Right atrium auricular region (tissue), 2 donors: ENCODE measurements around the gene TNNC1. TPM values are rescaled to one million over a fixed set of nuclear protein-coding genes. Genes with fewer than 3 reads are reported as not detected.

ENCODE experiments used
- DNase-seq: peaks from one replicate; pipeline ENCODE4 v3.0.0-alpha.2; 2019; ENCODE audit warnings: low spot score
- H3K27ac ChIP-seq, 2 donors: fragments of 200-600 bp; sonication (generic); 1 replicate in 1 of 2; 2 replicates in 1 of 2; pipeline ENCODE4 v1.5.1; 2016 to 2019
- H3K27me3 ChIP-seq, 2 donors: fragments of 200-600 bp; sonication (generic); one replicate each; pipeline versions ENCODE4 v1.5.1 to v1.6.0; 2017 to 2019
- H3K36me3 ChIP-seq: fragments of 200-600 bp; sonication (generic); one replicate; pipeline ENCODE4 v1.5.1; 2016
- H3K4me1 ChIP-seq, 2 donors: fragments of 200-600 bp; sonication (generic); one replicate each; pipeline versions ENCODE4 v1.5.1 to v1.6.0; 2017 to 2019
- H3K4me3 ChIP-seq, 2 donors: fragments of 200-600 bp; sonication (generic); 1 replicate in 1 of 2; 2 replicates in 1 of 2; pipeline ENCODE4 v1.5.1; 2017 to 2019; ENCODE audit warnings: mild to moderate bottlenecking in 1 of 2, moderate library complexity in 1 of 2
- H3K9me3 ChIP-seq, 2 donors: fragments of 200-600 bp; sonication (generic); one replicate each; pipeline ENCODE4 v1.5.1; 2019
- total RNA-seq, 2 donors: library from RNA; depleted of rRNA; stranded (reverse); fragments of >200 nt; gene quantifications; one replicate each; pipeline ENCODE4 v1.1.0, GENCODE V29; 2016
- TF ChIP-seq, protein P1 (sequence below), 2 donors: fragments of 200-600 bp; sonication (generic); IDR thresholded peaks; one replicate each; pipeline ENCODE4 v1.5.1; 2019; ENCODE audit warnings: antibody characterized with exemption in 2 of 2

TNNC1 gene
- total RNA-seq, 2 donors from 2014 or later, result 4,697 to 8,249 TPM

GRCh38 chr3:52432225-52432624 lies 21.6 kb downstream of the TNNC1 start:
- H3K4me1 ChIP-seq, result peaks cover 0 to 74% of the 10 kb centered on the region in 2 donors
- DNase-seq, result no peak
- no peaks in the 10 kb centered on the region for H3K36me3 ChIP-seq
- TF ChIP-seq, protein P1, sequence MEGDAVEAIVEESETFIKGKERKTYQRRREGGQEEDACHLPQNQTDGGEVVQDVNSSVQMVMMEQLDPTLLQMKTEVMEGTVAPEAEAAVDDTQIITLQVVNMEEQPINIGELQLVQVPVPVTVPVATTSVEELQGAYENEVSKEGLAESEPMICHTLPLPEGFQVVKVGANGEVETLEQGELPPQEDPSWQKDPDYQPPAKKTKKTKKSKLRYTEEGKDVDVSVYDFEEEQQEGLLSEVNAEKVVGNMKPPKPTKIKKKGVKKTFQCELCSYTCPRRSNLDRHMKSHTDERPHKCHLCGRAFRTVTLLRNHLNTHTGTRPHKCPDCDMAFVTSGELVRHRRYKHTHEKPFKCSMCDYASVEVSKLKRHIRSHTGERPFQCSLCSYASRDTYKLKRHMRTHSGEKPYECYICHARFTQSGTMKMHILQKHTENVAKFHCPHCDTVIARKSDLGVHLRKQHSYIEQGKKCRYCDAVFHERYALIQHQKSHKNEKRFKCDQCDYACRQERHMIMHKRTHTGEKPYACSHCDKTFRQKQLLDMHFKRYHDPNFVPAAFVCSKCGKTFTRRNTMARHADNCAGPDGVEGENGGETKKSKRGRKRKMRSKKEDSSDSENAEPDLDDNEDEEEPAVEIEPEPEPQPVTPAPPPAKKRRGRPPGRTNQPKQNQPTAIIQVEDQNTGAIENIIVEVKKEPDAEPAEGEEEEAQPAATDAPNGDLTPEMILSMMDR (IDR thresholded peaks at IDR 0.05), result no peak
- no peak overlapping the region for H3K4me3 ChIP-seq
- no peaks in the 10 kb centered on the region for H3K27me3 ChIP-seq
- no peaks in the 10 kb centered on the region for H3K9me3 ChIP-seq
- H3K27ac ChIP-seq, result peak overlapping the region; percentile 36 to 38

DNA sequence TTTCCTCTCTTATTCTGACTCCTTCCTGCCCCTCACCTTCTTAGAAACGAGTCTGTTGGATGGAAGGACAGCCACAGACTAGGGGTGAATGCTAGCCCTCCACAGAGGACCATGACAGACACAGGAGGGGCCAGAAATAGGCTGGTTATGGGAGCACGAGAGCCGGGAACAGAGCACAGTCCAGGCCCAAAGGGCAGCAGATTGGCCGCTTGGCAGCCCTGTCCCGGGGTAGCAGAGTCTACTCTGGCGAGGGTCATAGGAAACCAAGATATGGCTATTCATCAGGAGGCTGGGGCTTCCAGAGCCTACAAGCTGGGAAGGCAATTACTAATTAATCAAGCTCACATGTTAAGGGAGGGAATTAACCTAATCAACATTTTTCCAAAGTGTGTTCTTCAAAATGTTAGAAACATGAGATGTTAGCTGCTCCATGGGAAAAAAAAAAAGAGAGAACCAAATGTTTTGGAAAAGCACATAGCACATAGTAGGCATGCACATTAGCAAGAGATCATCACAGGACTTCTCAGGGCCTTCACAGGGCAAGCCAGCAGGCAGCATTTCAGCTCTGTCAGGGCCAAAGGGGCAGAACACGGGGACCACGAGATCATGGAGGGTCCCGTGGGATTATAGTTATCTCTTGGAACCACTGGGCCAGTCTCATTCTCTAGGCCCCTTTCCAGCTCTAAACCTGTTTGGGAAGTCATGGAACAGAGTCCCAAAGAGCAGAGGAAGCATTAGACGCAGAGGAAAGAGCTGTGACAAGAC lies 22.2 kb downstream of the TNNC1 start:
- Histone ChIP-seq H3K27me3 (no peaks in the 10 kb centered on the region), H3K4me1 (peaks cover 0 to 69% of the 10 kb centered on the region in 2 donors), H3K4me3 (no peak overlapping the region), H3K9me3 (no peaks in the 10 kb centered on the region), H3K27ac (peak overlapping the region; percentile 38 to 56), H3K36me3 (no peaks in the 10 kb centered on the region)
- no peak for DNase-seq
- TF ChIP-seq, protein P1 (IDR thresholded peaks at IDR 0.05), result no peak

DNA sequence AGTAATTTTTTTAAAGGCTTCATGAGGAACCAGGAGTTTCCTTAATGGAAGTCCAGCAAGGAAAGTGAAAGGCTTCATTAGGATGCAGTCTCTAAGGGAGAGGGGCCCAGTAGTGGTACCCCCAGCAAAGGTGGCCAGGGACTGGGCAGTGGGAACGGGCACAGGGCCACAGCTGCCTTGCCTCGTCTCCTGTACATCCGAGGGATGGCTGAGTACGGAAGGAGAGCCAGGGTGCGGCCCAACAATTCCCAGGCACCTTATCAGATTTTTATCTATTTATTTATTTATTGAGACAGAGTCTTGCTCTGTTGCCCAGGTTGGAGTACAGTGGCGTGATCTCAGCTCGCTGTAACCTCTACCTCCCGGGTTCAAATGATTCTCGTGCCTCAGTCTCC lies 23.4 kb downstream of the TNNC1 start:
- H3K27me3 ChIP-seq, result no peaks in the 10 kb centered on the region
- no peaks in the 10 kb centered on the region for H3K9me3 ChIP-seq
- peaks cover 0 to 58% of the 10 kb centered on the region in 2 donors for H3K4me1 ChIP-seq
- TF ChIP-seq, protein P1 (IDR thresholded peaks at IDR 0.05), result no peak
- H3K36me3 ChIP-seq, result no peaks in the 10 kb centered on the region
- H3K4me3 ChIP-seq, result no peak overlapping the region
- H3K27ac ChIP-seq, result peak overlapping the region; percentile 51 to 56
- no peak for DNase-seq

GRCh38 chr3:52429779-52430415 lies 23.9 kb downstream of the TNNC1 start:
- H3K9me3 ChIP-seq, result no peaks in the 10 kb centered on the region
- H3K27ac ChIP-seq, result peak overlapping the region; percentile 51 to 56
- TF ChIP-seq, protein P1 (IDR thresholded peaks at IDR 0.05), result no peak
- DNase-seq, result no peak
- H3K36me3 ChIP-seq, result no peaks in the 10 kb centered on the region
- peaks cover 0 to 53% of the 10 kb centered on the region in 2 donors for H3K4me1 ChIP-seq
- no peak overlapping the region for H3K4me3 ChIP-seq
- H3K27me3 ChIP-seq, result no peaks in the 10 kb centered on the region

DNA sequence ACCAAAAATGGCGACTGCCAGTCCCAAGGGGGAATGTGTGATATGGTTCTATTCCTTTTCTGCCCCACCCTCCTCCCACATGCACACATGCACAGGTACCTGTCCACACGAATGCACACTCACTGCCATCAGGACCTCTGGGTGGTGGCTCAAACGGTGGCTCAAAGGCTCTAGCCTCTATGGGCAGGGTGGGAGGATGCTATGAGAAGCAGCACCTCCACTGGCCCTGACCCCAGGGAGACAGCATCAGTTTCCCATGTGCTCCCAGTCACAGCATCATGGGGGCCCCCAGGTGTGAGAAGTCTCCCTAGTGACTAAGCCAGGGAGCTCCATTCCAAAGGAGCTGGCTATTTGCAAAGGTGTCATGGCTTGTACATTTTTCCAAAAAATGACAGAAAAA lies 24.8 kb downstream of the TNNC1 start:
- DNase-seq, result no peak
- Histone ChIP-seq H3K9me3 (no peaks in the 10 kb centered on the region), H3K27me3 (no peaks in the 10 kb centered on the region), H3K27ac (peak overlapping the region; percentile 7 to 10), H3K4me3 (no peak overlapping the region), H3K36me3 (no peaks in the 10 kb centered on the region), H3K4me1 (peaks cover 0 to 44% of the 10 kb centered on the region in 2 donors)
- TF ChIP-seq, protein P1 (IDR thresholded peaks at IDR 0.05), result no peak
